Hepatic stellate cell (primary cell): Measurements from ENCODE around the gene SDHAF2.
"Not testable (repeated sequence)": the region's sequence is repeated elsewhere in the genome, so short reads cannot be mapped to it uniquely, and the experiment has no call there.

Experiments
- DNase-seq: peaks from one replicate; pipeline ENCODE4 v3.0.0; 2011; ENCODE audit warnings: low spot score

Gene SDHAF2

GRCh38 chr11:61425367-61426131, 4.4 kb upstream of the SDHAF2 start:
- no peak for DNase-seq

- DNase-seq, result peak; percentile 67
Measured at GRCh38 chr11:61429346-61429690, 606 bp upstream of the SDHAF2 start.

- not testable (repeated sequence) for DNase-seq
Measured at GRCh38 chr11:61430839-61431238, 915 bp downstream of the SDHAF2 start.

GRCh38 chr11:61437496-61437895, 7.6 kb downstream of the SDHAF2 start:
- DNase-seq, result no peak

GRCh38 chr11:61439615-61440014, 9.7 kb downstream of the SDHAF2 start:
- DNase-seq, result no peak

- DNase-seq, result no peak
Measured at GRCh38 chr11:61442616-61443015, 12.7 kb downstream of the SDHAF2 start.

- DNase-seq, result no peak
Measured at GRCh38 chr11:61445516-61445915, 15.6 kb downstream of the SDHAF2 start.

GRCh38 chr11:61446211-61446651, 16.3 kb downstream of the SDHAF2 start:
- peak; percentile 90 for DNase-seq

DNA sequence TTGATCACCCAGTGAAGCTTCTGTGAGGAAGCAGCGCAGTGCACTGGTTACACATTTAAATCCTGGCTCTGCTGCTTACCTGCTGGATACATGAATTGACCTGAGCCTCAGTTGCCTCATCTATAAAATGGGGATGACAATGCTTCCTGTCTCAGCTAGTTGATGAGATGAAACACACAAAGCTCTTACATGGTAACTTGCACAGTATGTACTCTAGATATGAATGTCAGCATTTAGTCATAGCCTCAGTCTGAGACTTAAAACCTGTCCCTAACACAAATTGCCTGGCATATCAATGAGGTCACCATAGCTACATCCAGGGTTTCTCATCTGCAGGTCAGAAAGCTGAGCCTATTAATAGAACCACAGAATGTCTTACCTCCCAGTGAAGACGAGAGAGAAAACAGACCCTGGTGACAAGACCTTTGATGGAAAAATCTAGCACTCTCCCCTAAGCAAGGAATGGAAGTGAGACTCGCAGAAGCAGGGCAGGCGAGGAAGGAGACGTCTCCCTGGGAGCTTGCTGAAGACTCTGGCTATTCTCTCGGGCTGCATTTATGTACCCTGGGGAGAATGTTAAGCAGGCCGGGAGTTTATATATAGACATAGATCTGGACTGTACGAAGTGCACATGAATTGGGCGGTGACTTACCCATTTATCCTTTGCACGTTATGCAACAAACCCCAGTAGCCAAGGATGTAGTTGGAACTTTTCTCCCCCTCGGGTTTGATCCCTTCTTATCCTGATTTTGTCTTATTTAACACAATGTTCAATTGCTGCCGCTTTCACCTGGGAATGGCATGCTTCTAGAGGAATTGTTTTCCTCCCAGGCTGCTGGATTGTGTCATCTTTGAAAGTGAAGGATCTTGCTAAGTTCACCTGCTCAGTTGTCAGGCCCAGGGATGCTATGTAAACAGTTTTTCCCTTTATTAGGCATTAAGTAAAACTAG, 18.0 kb downstream of the SDHAF2 start:
- peak; percentile 20 for DNase-seq

- no peak for DNase-seq
Measured at GRCh38 chr11:61448552-61448927, 18.6 kb downstream of the SDHAF2 start.

DNA sequence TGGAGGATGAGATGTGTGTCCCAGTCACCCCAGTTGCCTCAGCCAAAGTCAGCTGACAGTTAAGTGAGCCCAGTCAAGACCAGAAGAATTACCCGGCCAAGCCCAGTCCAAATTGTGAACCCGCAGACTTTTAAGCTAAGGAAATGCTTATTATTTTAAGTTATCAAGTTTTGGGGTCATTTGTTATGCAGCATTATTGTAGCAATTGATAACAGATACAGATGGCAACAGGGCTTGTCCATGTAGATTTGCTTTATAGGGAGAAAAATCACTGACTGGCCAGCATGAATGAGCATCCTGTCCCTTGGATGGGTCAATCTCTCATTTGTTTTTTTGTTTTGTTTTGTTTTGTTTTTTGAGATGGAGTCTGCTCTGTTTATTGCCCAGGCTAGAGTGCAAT, 22.9 kb downstream of the SDHAF2 start:
- no peak for DNase-seq

- DNase-seq, result no peak
Measured at GRCh38 chr11:61453695-61454094, 23.8 kb downstream of the SDHAF2 start.

- no peak for DNase-seq
Measured at GRCh38 chr11:61454520-61454919, 24.6 kb downstream of the SDHAF2 start.

GRCh38 chr11:61460474-61460881, 30.6 kb downstream of the SDHAF2 start:
- DNase-seq, result no peak

- DNase-seq, result no peak
Measured at GRCh38 chr11:61460986-61461385, 31.1 kb downstream of the SDHAF2 start.

DNA sequence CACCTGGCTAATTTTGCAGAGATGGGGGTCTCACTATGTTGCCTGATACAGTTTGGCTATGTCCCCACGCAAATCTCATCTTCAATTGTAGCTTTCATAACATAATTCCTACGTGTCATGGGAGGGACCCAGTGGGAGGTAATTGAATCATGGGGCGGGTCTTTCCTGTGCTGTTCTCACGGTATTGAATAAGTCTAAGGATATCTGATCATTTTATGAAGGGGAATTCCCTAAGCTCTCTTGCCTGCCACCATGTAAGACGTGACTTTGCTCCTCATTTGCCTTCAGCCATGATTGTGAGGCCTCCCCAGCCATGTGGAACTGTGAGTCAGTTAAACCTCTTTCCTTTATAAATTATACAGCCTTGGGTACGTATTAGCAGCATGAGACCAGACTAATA, 37.7 kb downstream of the SDHAF2 start:
- not testable (repeated sequence) for DNase-seq

- DNase-seq, result no peak
Measured at GRCh38 chr11:61468002-61468401, 38.1 kb downstream of the SDHAF2 start.

DNA sequence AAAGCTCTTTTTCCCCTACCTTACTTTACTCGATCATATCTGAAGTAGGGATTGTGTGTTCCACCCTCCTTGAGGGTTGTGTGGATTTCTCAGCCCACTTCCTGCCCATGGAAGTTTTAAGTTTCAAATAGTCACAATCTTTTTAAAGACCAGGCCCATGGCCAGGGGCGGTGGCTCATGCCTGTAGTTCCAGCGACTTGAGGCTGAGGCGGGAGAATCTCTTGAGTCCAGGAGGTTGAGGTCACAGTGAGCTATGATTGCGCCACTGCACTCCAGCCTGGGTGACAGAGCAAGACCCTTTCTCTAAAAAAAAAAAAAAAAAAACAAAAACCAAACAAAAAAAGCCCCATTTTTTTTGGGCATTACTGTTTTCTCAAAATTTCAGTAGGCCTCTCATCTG, 42.4 kb downstream of the SDHAF2 start:
- DNase-seq, result no peak

- no peak for DNase-seq
Measured at GRCh38 chr11:61472868-61473267, 42.9 kb downstream of the SDHAF2 start.

- no peak for DNase-seq
Measured at GRCh38 chr11:61473370-61474012, 43.6 kb downstream of the SDHAF2 start.

DNA sequence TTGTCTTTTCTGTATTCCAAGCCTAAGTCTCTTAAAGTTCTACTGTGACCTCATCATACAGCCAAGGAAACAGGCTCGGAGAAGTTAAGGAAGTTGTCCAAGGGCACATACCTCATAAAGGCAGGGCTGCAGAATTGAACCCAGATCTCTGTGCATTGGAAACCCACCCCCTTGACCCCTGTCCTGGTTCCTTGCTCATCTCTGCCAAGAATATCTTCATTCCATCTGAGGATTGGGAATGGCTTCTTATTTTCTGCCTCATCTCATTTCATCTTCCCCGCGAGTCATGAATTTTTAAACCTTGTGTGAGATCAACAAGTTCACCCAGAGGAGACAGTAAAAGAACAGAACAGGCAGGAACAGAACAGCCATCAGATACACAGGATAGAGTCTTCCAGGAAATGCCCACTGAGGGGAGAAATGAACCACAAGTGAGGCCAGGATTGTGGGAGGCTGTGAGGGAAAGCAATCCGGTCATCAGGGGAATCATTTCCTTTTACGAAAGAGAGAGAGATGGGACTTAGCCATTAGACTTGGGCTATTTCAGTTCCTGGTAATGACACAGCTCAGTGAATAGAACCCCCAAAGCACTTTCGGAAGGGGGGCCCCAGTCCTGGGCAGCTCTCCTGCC, 44.2 kb downstream of the SDHAF2 start:
- no peak for DNase-seq

DNA sequence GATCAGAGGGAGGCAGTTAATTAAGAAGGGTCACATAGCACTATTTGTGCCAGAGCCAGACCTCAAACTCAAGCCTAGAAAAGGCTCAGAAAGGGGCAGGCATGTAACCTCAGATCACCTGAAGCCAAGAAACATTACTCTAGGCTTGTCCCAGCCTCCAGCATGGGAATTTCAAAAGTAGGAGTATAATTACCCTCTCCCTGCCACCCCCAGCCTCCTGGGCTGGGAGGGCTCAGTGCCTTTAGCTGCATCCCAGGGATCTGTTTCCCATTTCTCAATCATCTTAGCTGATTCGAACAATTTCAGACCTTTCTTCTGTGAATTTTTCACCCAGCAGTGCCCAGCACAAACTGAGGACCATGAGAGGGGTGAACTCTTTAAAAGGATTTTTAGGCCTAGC, 45.5 kb downstream of the SDHAF2 start:
- no peak for DNase-seq
